WERI-Rb-1 (cell line): ENCODE measurements around the gene ACTRT3.
A peak's percentile ranks its signal among the peaks of the same experiment; 100 is the strongest.

Source experiments
- DNase-seq: peaks from one replicate; pipeline ENCODE4 v3.0.0-alpha.2; 2020
- H3K27ac ChIP-seq: fragments of 250-450 bp; sonication (Bioruptor Pico); 2 replicates; pipeline ENCODE4 v1.5.1; 2020; ENCODE audit warnings: mild to moderate bottlenecking, moderate library complexity
- H3K27me3 ChIP-seq: fragments of 250-450 bp; sonication (Bioruptor Pico); 2 replicates; pipeline ENCODE4 v1.5.1; 2021; ENCODE audit warnings: mild to moderate bottlenecking, low read depth, moderate library complexity; ENCODE audit not compliant: insufficient read depth, severe bottlenecking
- H3K36me3 ChIP-seq: fragments of 250-450 bp; sonication (Bioruptor Pico); 2 replicates; pipeline ENCODE4 v1.5.1; 2020; ENCODE audit warnings: mild to moderate bottlenecking, moderate library complexity
- H3K4me3 ChIP-seq: 2 replicates; pipeline ENCODE4 v1.5.1; 2011; ENCODE audit warnings: low read depth, mild to moderate bottlenecking, control low read depth, low read length
- H3K9me3 ChIP-seq: fragments of 250-450 bp; sonication (Bioruptor Pico); 2 replicates; pipeline ENCODE4 v1.5.1; 2021; ENCODE audit warnings: mild to moderate bottlenecking, moderate library complexity; ENCODE audit not compliant: severe bottlenecking
- CTCF ChIP-seq: IDR thresholded peaks from 2 replicates; pipeline ENCODE4 v1.5.1; 2011; ENCODE audit warnings: low read depth, mild to moderate bottlenecking, control low read depth, inconsistent platforms, low read length

ACTRT3 gene

GRCh38 chr3:169769287-169770181, at the start of gene ACTRT3:
Gene ACTRT3 (minus strand): TSS chr3:169769561. CDS start chr3:169769520, 41 bp downstream.
- no peak within 1 kb of the TSS for H3K27ac ChIP-seq
- no peaks in the 10 kb centered on the region for H3K27me3 ChIP-seq
- no peak within 1 kb of the TSS for H3K4me3 ChIP-seq
- DNase-seq, result no peak
- TF ChIP-seq CTCF, result no peak
- H3K9me3 ChIP-seq, result peaks cover 3% of the 10 kb centered on the region
- H3K36me3 ChIP-seq, result peaks cover 11% of the 10 kb centered on the region

- H3K9me3 ChIP-seq, result peaks cover 3% of the 10 kb centered on the region
- H3K27ac ChIP-seq, result no peak overlapping the region
- no peak for TF ChIP-seq CTCF
- no peak for DNase-seq
- H3K27me3 ChIP-seq, result no peaks in the 10 kb centered on the region
- no peaks in the 10 kb centered on the region for H3K36me3 ChIP-seq
- H3K4me3 ChIP-seq, result no peak overlapping the region
These were observed 49.0 kb upstream of the ACTRT3 start for GRCh38 chr3:169818316-169818715.

- H3K27me3 ChIP-seq, result no peaks in the 10 kb centered on the region
- no peaks in the 10 kb centered on the region for H3K36me3 ChIP-seq
- H3K27ac ChIP-seq, result no peak overlapping the region
- peaks cover 3% of the 10 kb centered on the region for H3K9me3 ChIP-seq
- DNase-seq, result no peak
- H3K4me3 ChIP-seq, result no peak overlapping the region
- TF ChIP-seq CTCF, result no peak
These were observed 46.3 kb upstream of the ACTRT3 start for GRCh38 chr3:169815590-169816150.

GRCh38 chr3:169813757-169814517, 44.6 kb upstream of the ACTRT3 start:
- no peak overlapping the region for H3K27ac ChIP-seq
- TF ChIP-seq CTCF, result peak; percentile 42; the same call in 1 of the 2 replicates
- peaks cover 3% of the 10 kb centered on the region for H3K9me3 ChIP-seq
- DNase-seq, result peak; percentile 42
- no peak overlapping the region for H3K4me3 ChIP-seq
- no peaks in the 10 kb centered on the region for H3K27me3 ChIP-seq
- no peaks in the 10 kb centered on the region for H3K36me3 ChIP-seq

- H3K4me3 ChIP-seq, result peak overlapping the region; percentile 96
- peak overlapping the region; percentile 89; the same call in 1 of the 2 replicates for H3K27ac ChIP-seq
- no peaks in the 10 kb centered on the region for H3K36me3 ChIP-seq
- peaks cover 3% of the 10 kb centered on the region for H3K9me3 ChIP-seq
- no peak for DNase-seq
- TF ChIP-seq CTCF, result no peak
- H3K27me3 ChIP-seq, result no peaks in the 10 kb centered on the region
These were observed 43.9 kb upstream of the ACTRT3 start for GRCh38 chr3:169813278-169813677.
